ENCODE results near the gene SNX32.

Gene SNX32

GRCh38 chr11:65864706-65865471, 31.1 kb downstream of the SNX32 start:
- POLR2A ChIA-PET: interaction anchor here (0.6 to 1.2 kb wide), 4 partner anchors 9 to 146 kb away, joined by 3 to 5 read pairs (median 4); no protein-coding TSS in a partner anchor

GRCh38 chr11:65865550-65866172, 31.9 kb downstream of the SNX32 start:
- TF ChIP-seq, protein P1, sequence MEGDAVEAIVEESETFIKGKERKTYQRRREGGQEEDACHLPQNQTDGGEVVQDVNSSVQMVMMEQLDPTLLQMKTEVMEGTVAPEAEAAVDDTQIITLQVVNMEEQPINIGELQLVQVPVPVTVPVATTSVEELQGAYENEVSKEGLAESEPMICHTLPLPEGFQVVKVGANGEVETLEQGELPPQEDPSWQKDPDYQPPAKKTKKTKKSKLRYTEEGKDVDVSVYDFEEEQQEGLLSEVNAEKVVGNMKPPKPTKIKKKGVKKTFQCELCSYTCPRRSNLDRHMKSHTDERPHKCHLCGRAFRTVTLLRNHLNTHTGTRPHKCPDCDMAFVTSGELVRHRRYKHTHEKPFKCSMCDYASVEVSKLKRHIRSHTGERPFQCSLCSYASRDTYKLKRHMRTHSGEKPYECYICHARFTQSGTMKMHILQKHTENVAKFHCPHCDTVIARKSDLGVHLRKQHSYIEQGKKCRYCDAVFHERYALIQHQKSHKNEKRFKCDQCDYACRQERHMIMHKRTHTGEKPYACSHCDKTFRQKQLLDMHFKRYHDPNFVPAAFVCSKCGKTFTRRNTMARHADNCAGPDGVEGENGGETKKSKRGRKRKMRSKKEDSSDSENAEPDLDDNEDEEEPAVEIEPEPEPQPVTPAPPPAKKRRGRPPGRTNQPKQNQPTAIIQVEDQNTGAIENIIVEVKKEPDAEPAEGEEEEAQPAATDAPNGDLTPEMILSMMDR (IDR thresholded peaks at IDR 0.05; ENCODE audit: insufficient read depth, low read length, missing control alignments): no peak
- no peak overlapping the region; the same call in 1 of the 2 replicates for H3K4me3 ChIP-seq (ENCODE audit: low read depth, low read length)
- CTCF ChIA-PET: interaction anchor here (1.2 to 33.3 kb wide), 3 partner anchors 21 to 154 kb away, joined by 6 to 1090 read pairs (median 364); partner anchors contain the start of genes CCDC85B, FIBP, KAT5 and SART1
- POLR2A ChIA-PET: interaction anchor here (0.6 to 1.5 kb wide), 4 partner anchors 8 to 75 kb away, joined by 3 to 5 read pairs (median 4); partner anchors contain the start of gene FOSL1
- no peak for DNase-seq (ENCODE audit: low read depth, low spot score)

More at GRCh38 chr11:65864706-65865471, 31.1 kb downstream of the SNX32 start:
- DNase-seq (ENCODE audit: low read depth, low spot score): no peak
- CTCF ChIA-PET: interaction anchor here (16.6 kb wide), 1 partner anchor 21 kb away, joined by 364 read pairs; the partner anchor contains the start of genes CCDC85B and FIBP
- TF ChIP-seq, protein P1 (IDR thresholded peaks at IDR 0.05; ENCODE audit: insufficient read depth, low read length, missing control alignments): no peak
- no peak overlapping the region; the same call in 1 of the 2 replicates for H3K4me3 ChIP-seq (ENCODE audit: low read depth, low read length)

GRCh38 chr11:65866509-65867283, 32.9 kb downstream of the SNX32 start:
- no peak overlapping the region for H3K4me3 ChIP-seq (ENCODE audit: low read depth, low read length)
- ChIA-PET POLR2A (interaction anchor here (0.9 to 6.8 kb wide), 3 partner anchors 7 to 34 kb away, joined by 3 to 103 read pairs (median 5); partner anchors contain the start of genes CCDC85B, CFL1, FOSL1 and MUS81), CTCF (interaction anchor here (0.7 to 33.3 kb wide), 4 partner anchors 8 to 155 kb away, joined by 5 to 1090 read pairs (median 185); partner anchors contain the start of genes CCDC85B, CFL1, FIBP and KAT5)
- no peak for DNase-seq (ENCODE audit: low read depth, low spot score)
- TF ChIP-seq, protein P1 (IDR thresholded peaks at IDR 0.05; ENCODE audit: insufficient read depth, low read length, missing control alignments): no peak

DNA sequence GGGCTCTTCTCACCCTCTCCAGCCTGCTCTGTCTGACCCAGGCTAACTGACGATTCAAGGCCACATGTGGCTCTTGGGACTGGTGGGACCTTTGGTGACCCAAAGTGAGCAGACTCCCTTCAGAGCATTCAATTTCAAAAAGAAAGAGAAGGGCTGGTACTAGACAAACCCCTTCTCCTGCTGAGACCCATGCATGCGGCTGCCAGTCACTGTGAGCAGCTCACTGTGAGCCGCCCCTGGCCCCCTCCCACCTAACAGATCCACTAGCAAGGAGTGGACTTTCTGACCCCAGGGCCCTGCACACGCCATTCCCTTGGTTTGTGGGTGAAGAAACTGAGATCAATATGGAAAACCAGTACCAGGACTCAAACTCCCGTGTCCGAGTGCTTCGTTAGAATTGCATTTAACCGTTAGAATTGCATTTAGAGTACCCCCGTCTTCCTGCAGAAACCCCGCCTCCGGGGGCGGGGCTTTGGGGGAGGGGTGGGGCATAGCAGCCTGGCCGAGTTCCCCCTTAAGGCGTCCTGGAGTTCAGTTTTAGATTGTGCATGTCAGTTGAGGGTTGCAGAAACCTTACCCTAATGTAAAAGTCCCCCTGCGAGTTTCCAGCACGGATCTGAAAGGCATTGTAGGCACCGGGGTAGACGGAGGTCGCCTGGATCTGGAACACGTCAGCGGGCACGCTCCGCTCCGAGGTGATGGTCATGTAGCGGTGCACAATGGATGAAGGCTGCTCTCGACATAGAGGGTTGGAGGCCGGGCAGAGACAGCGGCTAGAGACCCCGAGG, 33.7 kb downstream of the SNX32 start:
- TF ChIP-seq, protein P1 (IDR thresholded peaks at IDR 0.05; ENCODE audit: insufficient read depth, low read length, missing control alignments): no peak
- ChIA-PET POLR2A (interaction anchor here (2.1 to 6.8 kb wide), 2 partner anchors 8 to 9 kb away, joined by 5 to 103 read pairs; partner anchors contain the start of genes CFL1 and MUS81), CTCF (interaction anchor here (0.7 to 33.3 kb wide), 4 partner anchors 6 to 112 kb away, joined by 5 to 1090 read pairs (median 269); partner anchors contain the start of genes CCDC85B, CFL1, FIBP and MUS81)
- no peak for DNase-seq (ENCODE audit: low read depth, low spot score)
- H3K4me3 ChIP-seq (ENCODE audit: low read depth, low read length): no peak overlapping the region

DNA sequence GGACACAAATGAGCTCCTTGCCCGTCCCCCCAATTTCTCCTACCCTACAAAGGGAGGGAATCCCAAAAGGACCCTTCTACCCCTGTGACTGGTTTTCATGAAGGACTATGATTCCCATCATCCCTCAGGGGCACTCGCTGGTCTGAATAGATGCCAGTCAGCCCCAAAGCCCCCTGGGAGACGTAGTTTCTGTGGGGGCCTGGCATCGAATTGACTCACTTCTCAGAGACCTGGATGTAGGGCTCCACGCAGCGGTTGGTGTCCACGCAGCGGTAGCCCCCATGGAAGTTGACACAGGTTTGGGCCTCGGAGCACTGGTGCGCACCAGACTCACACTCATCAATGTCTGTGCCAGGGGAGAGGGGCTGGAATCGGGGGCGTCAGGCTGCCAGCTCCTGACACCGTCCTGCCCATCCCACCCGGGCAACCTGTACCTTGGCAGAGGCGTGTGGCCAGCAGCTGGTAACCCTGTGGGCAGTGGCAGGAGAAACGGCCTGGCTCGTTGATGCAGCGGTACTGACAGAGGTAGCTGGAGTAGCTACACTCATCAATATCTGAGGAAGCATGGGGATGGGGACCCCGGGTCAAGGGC, 34.4 kb downstream of the SNX32 start:
- no peak for DNase-seq (ENCODE audit: low read depth, low spot score)
- ChIA-PET POLR2A (interaction anchor here (2.1 to 6.8 kb wide), 2 partner anchors 8 to 9 kb away, joined by 5 to 103 read pairs; partner anchors contain the start of genes CFL1 and MUS81), CTCF (interaction anchor here (1.5 to 33.3 kb wide), 4 partner anchors 7 to 199 kb away, joined by 3 to 1090 read pairs (median 269); partner anchors contain the start of genes CCDC85B, FIBP, MUS81 and SART1)
- TF ChIP-seq, protein P1 (IDR thresholded peaks at IDR 0.05; ENCODE audit: insufficient read depth, low read length, missing control alignments): no peak
- H3K4me3 ChIP-seq (ENCODE audit: low read depth, low read length): no peak overlapping the region

All from AG04449 (cell line).